HG02678 (cell line): ENCODE measurements around the gene DESI2.

ENCODE experiments used
- ATAC-seq: cut with Tn5 transposase; IDR thresholded peaks from one replicate; pipeline ENCODE4 v1.9.1; 2021; ENCODE audit warnings: mild to moderate bottlenecking, moderate library complexity; ENCODE audit not compliant: unreplicated experiment

Gene DESI2

GRCh38 chr1:244751271-244751895 lies 98.5 kb downstream of the DESI2 start:
- ATAC-seq = no peak

- no peak for ATAC-seq
Observed at GRCh38 chr1:244755673-244756072, 102.7 kb downstream of the DESI2 start.

GRCh38 chr1:244757091-244757939 lies 104.4 kb downstream of the DESI2 start:
- ATAC-seq = no peak
